GM12875 (cell line): Measurements from ENCODE around the gene SLC19A1.

Experiments
- H3K4me3 ChIP-seq: one replicate; pipeline ENCODE4 v1.5.1; 2011; ENCODE audit warnings: low read depth, low read length, control low read depth
- CTCF ChIP-seq: IDR thresholded peaks from 2 replicates; pipeline ENCODE4 v1.5.1; 2011; ENCODE audit warnings: low read depth, mild to moderate bottlenecking, control low read depth, inconsistent platforms, low read length, moderate library complexity, borderline replicate concordance; ENCODE audit not compliant: insufficient read depth

SLC19A1 gene

GRCh38 chr21:45542667-45543370, 579 bp upstream of the SLC19A1 start:
- peak overlapping the region; percentile 67 for H3K4me3 ChIP-seq
- no peak for TF ChIP-seq CTCF

GRCh38 chr21:45541221-45542039, 810 bp downstream of the SLC19A1 start:
- H3K4me3 ChIP-seq, result peak overlapping the region; percentile 67
- no peak for TF ChIP-seq CTCF

GRCh38 chr21:45540601-45540970, 1.7 kb downstream of the SLC19A1 start:
- no peak for TF ChIP-seq CTCF
- H3K4me3 ChIP-seq, result peak overlapping the region; percentile 67

GRCh38 chr21:45539796-45540600, 2.2 kb downstream of the SLC19A1 start:
- TF ChIP-seq CTCF, result no peak
- H3K4me3 ChIP-seq, result no peak overlapping the region

DNA sequence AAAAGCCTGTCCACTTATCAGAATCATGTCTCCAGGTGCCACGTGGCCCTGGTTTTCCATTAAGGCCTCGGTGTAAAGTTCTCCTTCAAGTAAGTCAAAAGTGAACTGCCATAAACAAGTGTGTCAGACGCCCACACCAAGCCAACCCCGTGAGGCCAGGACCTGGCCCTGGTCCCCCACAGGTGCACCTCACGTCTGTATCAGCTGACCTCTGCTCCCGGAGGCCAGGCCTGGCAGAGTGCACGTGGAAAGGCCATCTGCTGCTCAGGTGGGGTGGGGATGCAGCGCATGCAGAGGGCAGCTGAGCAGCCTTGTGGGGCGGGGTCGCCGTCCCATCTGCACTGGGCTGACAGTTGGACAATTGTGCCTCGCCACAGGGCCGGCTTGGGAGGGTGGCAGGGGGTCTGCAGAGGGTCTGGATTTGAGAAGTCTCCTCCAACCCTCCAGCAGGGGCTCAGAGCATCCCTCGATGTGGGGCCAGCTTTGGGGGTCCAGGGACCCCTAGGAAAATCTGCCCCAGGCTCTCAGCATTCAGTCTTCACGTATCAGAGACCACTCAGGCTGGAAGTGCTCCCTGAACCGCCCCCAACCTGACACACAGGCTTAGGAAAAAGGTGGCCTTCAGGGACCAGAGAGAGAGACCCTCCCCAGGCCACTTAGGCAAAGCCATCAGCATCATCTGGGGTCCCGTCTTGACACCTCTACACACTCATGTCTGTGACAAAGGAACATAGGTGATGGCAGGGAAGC, 3.0 kb downstream of the SLC19A1 start:
- no peak for TF ChIP-seq CTCF
- H3K4me3 ChIP-seq, result no peak overlapping the region

DNA sequence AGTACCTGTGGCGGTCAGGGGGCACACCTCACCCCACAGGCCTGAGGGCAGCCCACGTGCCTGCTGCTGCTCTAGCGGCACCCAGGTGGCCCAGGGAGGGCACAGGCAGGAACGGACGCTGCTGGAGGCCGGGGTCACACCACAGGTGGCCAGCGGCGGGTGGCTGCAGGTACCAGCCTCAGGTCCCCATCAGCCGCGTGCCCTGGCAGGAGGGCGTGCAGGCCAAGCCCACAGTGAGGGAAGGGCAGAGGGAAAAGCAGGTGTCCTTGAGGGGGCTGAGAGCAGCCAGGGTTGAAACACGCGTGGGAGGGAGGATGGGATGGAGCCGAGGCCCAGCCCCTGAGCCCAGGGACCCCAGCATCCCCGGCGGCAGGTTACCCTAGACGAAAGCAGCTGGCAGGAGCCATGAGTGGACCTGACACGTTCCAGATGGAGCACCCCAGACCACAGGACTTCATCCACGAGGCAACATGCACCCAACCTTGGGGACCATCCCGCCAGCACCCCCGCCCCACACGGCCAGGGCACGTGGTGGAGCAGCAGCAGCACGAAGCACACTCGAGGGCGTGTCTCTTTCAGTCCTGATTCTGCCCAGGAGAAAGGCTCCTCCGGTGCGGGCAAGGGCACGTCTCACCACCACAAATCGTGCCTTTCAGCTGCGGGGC, 3.7 kb downstream of the SLC19A1 start:
- no peak for TF ChIP-seq CTCF
- H3K4me3 ChIP-seq, result no peak overlapping the region
